HL-60 (cell line): Measurements from ENCODE around the gene PGA4.

ENCODE experiments used
- DNase-seq, 2 experiments: peaks; one replicate each; pipeline ENCODE4 v3.0.0-alpha.2; 2010 to 2020; ENCODE audit warnings: low read depth in 1 of 2, low spot score in 1 of 2
- H3K27ac ChIP-seq: fragments of 250-450 bp; sonication (Bioruptor Pico); replicated peaks from 2 replicates; pipeline ENCODE4 v1.5.1; 2020; ENCODE audit warnings: mild to moderate bottlenecking, moderate library complexity
- H3K27me3 ChIP-seq: fragments of 250-450 bp; sonication (Bioruptor Pico); 2 replicates; pipeline ENCODE4 v1.5.1; 2021; ENCODE audit warnings: mild to moderate bottlenecking, moderate library complexity; ENCODE audit not compliant: insufficient read depth, poor library complexity, severe bottlenecking
- H3K4me3 ChIP-seq: replicated peaks from 2 replicates; pipeline ENCODE4 v1.5.1; 2011; ENCODE audit warnings: mild to moderate bottlenecking, control low read depth, low read length; ENCODE audit not compliant: insufficient read depth
- GABPA ChIP-seq: IDR thresholded peaks from 2 replicates; pipeline ENCODE4 v1.6.1; 2012; ENCODE audit warnings: low read depth
- POLR2AphosphoS5 ChIP-seq: IDR thresholded peaks from 2 replicates; pipeline ENCODE4 v1.6.1; 2012; ENCODE audit warnings: low read depth
- SPI1 ChIP-seq: IDR thresholded peaks from 2 replicates; pipeline ENCODE4 v1.6.1; 2012; ENCODE audit warnings: low read depth, mild to moderate bottlenecking, borderline replicate concordance
- TF ChIP-seq, protein P1 (sequence below): IDR thresholded peaks from 2 replicates; pipeline ENCODE4 v1.6.1; 2012; ENCODE audit warnings: low read depth; ENCODE audit not compliant: insufficient replicate concordance
- TF ChIP-seq, protein P2 (sequence below): IDR thresholded peaks from one replicate; pipeline ENCODE4 v1.5.1; 2011; ENCODE audit warnings: low read length, control low read depth, inconsistent platforms; ENCODE audit not compliant: insufficient read depth

PGA4 gene

DNA sequence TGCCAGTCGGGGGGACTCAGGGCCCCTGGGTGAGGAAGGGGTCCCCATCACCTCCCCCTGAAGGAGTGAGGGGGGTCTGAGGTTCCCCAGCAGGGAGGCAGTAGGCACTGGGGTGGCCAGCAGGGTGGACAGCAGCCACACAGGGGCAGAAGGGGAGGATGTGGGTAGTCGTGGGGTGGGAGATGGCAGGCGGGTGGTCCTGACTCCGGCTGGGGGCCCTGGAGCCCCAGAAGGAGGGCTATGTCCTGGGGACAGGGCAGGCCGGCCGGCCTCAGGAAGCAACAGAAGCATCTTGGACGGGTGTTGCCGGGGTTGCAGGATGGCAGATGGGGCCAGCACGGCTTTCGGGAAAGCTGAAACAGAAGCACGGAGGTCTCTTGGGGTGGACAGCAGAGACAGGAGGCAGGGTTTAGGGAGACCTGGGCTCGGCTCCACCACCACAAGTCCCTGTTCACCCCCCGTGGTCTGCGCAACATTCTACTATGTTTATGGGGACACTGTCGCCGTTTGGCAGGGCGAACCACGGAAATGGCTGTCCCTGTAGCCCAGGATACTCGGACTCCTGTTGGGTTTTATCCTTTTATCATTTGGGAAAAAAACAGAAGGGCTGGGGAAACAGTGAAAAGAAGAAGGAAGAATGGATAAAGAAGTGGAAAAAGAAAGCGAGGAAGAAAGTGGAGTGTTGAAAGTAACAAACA lies 58.9 kb downstream of the PGA4 start:
- no peak overlapping the region for H3K4me3 ChIP-seq
- H3K27ac ChIP-seq, result no peak overlapping the region

More for the DNA sequence above, 58.9 kb downstream of the PGA4 start:
- no peaks in the 10 kb centered on the region for H3K27me3 ChIP-seq
- no peak for TF ChIP-seq POLR2AphosphoS5
- no peak for TF ChIP-seq GABPA
- TF ChIP-seq, protein P1, sequence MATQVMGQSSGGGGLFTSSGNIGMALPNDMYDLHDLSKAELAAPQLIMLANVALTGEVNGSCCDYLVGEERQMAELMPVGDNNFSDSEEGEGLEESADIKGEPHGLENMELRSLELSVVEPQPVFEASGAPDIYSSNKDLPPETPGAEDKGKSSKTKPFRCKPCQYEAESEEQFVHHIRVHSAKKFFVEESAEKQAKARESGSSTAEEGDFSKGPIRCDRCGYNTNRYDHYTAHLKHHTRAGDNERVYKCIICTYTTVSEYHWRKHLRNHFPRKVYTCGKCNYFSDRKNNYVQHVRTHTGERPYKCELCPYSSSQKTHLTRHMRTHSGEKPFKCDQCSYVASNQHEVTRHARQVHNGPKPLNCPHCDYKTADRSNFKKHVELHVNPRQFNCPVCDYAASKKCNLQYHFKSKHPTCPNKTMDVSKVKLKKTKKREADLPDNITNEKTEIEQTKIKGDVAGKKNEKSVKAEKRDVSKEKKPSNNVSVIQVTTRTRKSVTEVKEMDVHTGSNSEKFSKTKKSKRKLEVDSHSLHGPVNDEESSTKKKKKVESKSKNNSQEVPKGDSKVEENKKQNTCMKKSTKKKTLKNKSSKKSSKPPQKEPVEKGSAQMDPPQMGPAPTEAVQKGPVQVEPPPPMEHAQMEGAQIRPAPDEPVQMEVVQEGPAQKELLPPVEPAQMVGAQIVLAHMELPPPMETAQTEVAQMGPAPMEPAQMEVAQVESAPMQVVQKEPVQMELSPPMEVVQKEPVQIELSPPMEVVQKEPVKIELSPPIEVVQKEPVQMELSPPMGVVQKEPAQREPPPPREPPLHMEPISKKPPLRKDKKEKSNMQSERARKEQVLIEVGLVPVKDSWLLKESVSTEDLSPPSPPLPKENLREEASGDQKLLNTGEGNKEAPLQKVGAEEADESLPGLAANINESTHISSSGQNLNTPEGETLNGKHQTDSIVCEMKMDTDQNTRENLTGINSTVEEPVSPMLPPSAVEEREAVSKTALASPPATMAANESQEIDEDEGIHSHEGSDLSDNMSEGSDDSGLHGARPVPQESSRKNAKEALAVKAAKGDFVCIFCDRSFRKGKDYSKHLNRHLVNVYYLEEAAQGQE, result no peak
- TF ChIP-seq, protein P2, sequence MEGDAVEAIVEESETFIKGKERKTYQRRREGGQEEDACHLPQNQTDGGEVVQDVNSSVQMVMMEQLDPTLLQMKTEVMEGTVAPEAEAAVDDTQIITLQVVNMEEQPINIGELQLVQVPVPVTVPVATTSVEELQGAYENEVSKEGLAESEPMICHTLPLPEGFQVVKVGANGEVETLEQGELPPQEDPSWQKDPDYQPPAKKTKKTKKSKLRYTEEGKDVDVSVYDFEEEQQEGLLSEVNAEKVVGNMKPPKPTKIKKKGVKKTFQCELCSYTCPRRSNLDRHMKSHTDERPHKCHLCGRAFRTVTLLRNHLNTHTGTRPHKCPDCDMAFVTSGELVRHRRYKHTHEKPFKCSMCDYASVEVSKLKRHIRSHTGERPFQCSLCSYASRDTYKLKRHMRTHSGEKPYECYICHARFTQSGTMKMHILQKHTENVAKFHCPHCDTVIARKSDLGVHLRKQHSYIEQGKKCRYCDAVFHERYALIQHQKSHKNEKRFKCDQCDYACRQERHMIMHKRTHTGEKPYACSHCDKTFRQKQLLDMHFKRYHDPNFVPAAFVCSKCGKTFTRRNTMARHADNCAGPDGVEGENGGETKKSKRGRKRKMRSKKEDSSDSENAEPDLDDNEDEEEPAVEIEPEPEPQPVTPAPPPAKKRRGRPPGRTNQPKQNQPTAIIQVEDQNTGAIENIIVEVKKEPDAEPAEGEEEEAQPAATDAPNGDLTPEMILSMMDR, result no peak
- TF ChIP-seq SPI1, result no peak
- no peak for DNase-seq
